ENCODE data around the gene CTU2. TPM values are rescaled to one million over a fixed set of nuclear protein-coding genes. Genes with fewer than 3 reads are reported as not detected.

CTU2 gene
- polyA plus RNA-seq (26.3 and 26.8 TPM in 2 replicates), polyA minus RNA-seq (15.4 and 18.7 TPM in 2 replicates)

GRCh38 chr16:88706229-88706964 lies at the start of gene CTU2, which contains the start of gene RNF166:
Gene CTU2 (plus strand): TSS chr16:88706503. CDS start chr16:88706531, 28 bp downstream.
Gene RNF166 (minus strand): TSS chr16:88706408. CDS start chr16:88706325, 83 bp downstream.
- Histone ChIP-seq H3K36me3 (ENCODE audit: insufficient read depth, low read length) (no peaks in the 10 kb centered on the region), H4K20me1 (ENCODE audit: insufficient read depth) (no peaks in the 10 kb centered on the region), H2AFZ (ENCODE audit: low read depth, low read length) (no peak within 1 kb of the TSS), H3K27ac (ENCODE audit: low read length) (no peak within 1 kb of the TSS), H3K9ac (ENCODE audit: low read length) (peak within 1 kb of the TSS; percentile 72), H3K79me2 (replicated peaks; ENCODE audit: insufficient read depth, low read length) (peaks cover 15% of the 10 kb centered on the region), H3K9me3 (ENCODE audit: low read length) (no peaks in the 10 kb centered on the region), H3K4me2 (ENCODE audit: low read length) (peak within 1 kb of the TSS; percentile 96), H3K4me3 (ENCODE audit: low read length) (peak within 1 kb of the TSS; percentile 94), H3K9me2 (ENCODE audit: insufficient read depth, low read length) (no peaks in the 10 kb centered on the region), H3F3A (ENCODE audit: insufficient read depth, low read length, poor library complexity, severe bottlenecking) (no peaks in the 10 kb centered on the region), H3K27me3 (ENCODE audit: insufficient read depth, low read depth, low read length) (no peaks in the 10 kb centered on the region)
- peak; percentile 80 for TF ChIP-seq EP300 (conservative IDR thresholded peaks at IDR 0.05; ENCODE audit: poor library complexity, severe bottlenecking)
- peak; percentile 79 for TF ChIP-seq POLR2AphosphoS5 (IDR thresholded peaks at IDR 0.05)
- TF ChIP-seq RAD21 (conservative IDR thresholded peaks at IDR 0.05) = peak; percentile 33
- peak; percentile 37 for TF ChIP-seq SMC3 (conservative IDR thresholded peaks at IDR 0.05; ENCODE audit: poor library complexity)
- peak; percentile 100 for TF ChIP-seq MXI1 (conservative IDR thresholded peaks at IDR 0.05; ENCODE audit: poor library complexity, severe bottlenecking)
- TF ChIP-seq TAF1 (IDR thresholded peaks at IDR 0.05; ENCODE audit: low read depth) = no peak
- TF ChIP-seq EZH2 (IDR thresholded peaks at IDR 0.05; ENCODE audit: borderline replicate concordance, insufficient read depth, low read length, poor library complexity, severe bottlenecking) = no peak
- TF ChIP-seq, protein P1, sequence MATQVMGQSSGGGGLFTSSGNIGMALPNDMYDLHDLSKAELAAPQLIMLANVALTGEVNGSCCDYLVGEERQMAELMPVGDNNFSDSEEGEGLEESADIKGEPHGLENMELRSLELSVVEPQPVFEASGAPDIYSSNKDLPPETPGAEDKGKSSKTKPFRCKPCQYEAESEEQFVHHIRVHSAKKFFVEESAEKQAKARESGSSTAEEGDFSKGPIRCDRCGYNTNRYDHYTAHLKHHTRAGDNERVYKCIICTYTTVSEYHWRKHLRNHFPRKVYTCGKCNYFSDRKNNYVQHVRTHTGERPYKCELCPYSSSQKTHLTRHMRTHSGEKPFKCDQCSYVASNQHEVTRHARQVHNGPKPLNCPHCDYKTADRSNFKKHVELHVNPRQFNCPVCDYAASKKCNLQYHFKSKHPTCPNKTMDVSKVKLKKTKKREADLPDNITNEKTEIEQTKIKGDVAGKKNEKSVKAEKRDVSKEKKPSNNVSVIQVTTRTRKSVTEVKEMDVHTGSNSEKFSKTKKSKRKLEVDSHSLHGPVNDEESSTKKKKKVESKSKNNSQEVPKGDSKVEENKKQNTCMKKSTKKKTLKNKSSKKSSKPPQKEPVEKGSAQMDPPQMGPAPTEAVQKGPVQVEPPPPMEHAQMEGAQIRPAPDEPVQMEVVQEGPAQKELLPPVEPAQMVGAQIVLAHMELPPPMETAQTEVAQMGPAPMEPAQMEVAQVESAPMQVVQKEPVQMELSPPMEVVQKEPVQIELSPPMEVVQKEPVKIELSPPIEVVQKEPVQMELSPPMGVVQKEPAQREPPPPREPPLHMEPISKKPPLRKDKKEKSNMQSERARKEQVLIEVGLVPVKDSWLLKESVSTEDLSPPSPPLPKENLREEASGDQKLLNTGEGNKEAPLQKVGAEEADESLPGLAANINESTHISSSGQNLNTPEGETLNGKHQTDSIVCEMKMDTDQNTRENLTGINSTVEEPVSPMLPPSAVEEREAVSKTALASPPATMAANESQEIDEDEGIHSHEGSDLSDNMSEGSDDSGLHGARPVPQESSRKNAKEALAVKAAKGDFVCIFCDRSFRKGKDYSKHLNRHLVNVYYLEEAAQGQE (IDR thresholded peaks at IDR 0.05; ENCODE audit: borderline replicate concordance) = peak; percentile 53
- TF ChIP-seq, protein P2, sequence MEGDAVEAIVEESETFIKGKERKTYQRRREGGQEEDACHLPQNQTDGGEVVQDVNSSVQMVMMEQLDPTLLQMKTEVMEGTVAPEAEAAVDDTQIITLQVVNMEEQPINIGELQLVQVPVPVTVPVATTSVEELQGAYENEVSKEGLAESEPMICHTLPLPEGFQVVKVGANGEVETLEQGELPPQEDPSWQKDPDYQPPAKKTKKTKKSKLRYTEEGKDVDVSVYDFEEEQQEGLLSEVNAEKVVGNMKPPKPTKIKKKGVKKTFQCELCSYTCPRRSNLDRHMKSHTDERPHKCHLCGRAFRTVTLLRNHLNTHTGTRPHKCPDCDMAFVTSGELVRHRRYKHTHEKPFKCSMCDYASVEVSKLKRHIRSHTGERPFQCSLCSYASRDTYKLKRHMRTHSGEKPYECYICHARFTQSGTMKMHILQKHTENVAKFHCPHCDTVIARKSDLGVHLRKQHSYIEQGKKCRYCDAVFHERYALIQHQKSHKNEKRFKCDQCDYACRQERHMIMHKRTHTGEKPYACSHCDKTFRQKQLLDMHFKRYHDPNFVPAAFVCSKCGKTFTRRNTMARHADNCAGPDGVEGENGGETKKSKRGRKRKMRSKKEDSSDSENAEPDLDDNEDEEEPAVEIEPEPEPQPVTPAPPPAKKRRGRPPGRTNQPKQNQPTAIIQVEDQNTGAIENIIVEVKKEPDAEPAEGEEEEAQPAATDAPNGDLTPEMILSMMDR (IDR thresholded peaks at IDR 0.05; ENCODE audit: poor library complexity, severe bottlenecking) = peak; percentile 37

GRCh38 chr16:88657371-88657770 lies 48.9 kb upstream of the CTU2 start:
- no peaks in the 10 kb centered on the region for H4K20me1 ChIP-seq (ENCODE audit: insufficient read depth)
- H3K27me3 ChIP-seq (ENCODE audit: insufficient read depth, low read depth, low read length) = no peaks in the 10 kb centered on the region
- no peak overlapping the region for H2AFZ ChIP-seq (ENCODE audit: low read depth, low read length)
- no peak overlapping the region for H3K9ac ChIP-seq (ENCODE audit: low read length)
- no peaks in the 10 kb centered on the region for H3K9me3 ChIP-seq (ENCODE audit: low read length)
- TF ChIP-seq EP300 (conservative IDR thresholded peaks at IDR 0.05; ENCODE audit: poor library complexity, severe bottlenecking) = no peak
- TF ChIP-seq MXI1 (conservative IDR thresholded peaks at IDR 0.05; ENCODE audit: poor library complexity, severe bottlenecking) = no peak
- TF ChIP-seq POLR2AphosphoS5 (IDR thresholded peaks at IDR 0.05) = no peak
- TF ChIP-seq, protein P2 (IDR thresholded peaks at IDR 0.05; ENCODE audit: poor library complexity, severe bottlenecking) = no peak
- TF ChIP-seq, protein P1 (IDR thresholded peaks at IDR 0.05; ENCODE audit: borderline replicate concordance) = no peak
- no peak for TF ChIP-seq EZH2 (IDR thresholded peaks at IDR 0.05; ENCODE audit: borderline replicate concordance, insufficient read depth, low read length, poor library complexity, severe bottlenecking)
- no peak overlapping the region for H3K27ac ChIP-seq (ENCODE audit: low read length)
- no peak overlapping the region for H3K4me3 ChIP-seq (ENCODE audit: low read length)
- no peaks in the 10 kb centered on the region for H3K36me3 ChIP-seq (ENCODE audit: insufficient read depth, low read length)
- H3K4me2 ChIP-seq (ENCODE audit: low read length) = no peak overlapping the region
- no peaks in the 10 kb centered on the region for H3K9me2 ChIP-seq (ENCODE audit: insufficient read depth, low read length)
- H3K79me2 ChIP-seq (replicated peaks; ENCODE audit: insufficient read depth, low read length) = peaks cover 22% of the 10 kb centered on the region
- H3F3A ChIP-seq (ENCODE audit: insufficient read depth, low read length, poor library complexity, severe bottlenecking) = no peaks in the 10 kb centered on the region

All from neural cell (in vitro differentiated cells).